MM.1S (cell line): ENCODE data around the gene DTNB.

Experiments used
- EZH2 ChIP-seq: fragments of 300-600 bp; sonication (generic); optimal IDR thresholded peaks from 2 replicates; pipeline ENCODE3; 2017; ENCODE audit warnings: low read depth, mild to moderate bottlenecking, antibody characterized with exemption, low read length, mixed read lengths
- TF ChIP-seq, protein P1 (sequence below): fragments of 300-600 bp; sonication (generic); IDR thresholded peaks from 2 replicates; pipeline ENCODE4 v1.5.1; 2016; ENCODE audit warnings: antibody characterized with exemption, low read length, mixed read lengths

DNA sequence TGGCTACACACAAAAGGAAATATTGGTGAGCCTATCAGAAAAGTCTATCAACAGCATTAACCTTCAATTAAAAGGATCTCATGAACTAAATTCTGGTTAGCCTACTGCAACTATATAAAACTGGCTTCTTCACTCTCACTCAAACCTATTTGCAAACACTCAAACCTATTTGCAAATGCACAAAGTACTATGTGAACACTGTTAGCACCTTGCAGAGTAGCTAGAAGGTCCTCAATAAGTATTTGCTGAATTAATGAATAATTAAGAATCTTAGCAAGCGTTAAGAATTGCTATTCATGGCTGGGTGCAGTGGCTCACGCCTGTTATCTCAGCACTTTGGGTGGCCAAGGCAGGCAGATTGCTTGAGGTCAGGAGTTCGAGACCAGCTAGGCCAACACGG, 150.3 kb downstream of the DTNB start:
- TF ChIP-seq, protein P1, sequence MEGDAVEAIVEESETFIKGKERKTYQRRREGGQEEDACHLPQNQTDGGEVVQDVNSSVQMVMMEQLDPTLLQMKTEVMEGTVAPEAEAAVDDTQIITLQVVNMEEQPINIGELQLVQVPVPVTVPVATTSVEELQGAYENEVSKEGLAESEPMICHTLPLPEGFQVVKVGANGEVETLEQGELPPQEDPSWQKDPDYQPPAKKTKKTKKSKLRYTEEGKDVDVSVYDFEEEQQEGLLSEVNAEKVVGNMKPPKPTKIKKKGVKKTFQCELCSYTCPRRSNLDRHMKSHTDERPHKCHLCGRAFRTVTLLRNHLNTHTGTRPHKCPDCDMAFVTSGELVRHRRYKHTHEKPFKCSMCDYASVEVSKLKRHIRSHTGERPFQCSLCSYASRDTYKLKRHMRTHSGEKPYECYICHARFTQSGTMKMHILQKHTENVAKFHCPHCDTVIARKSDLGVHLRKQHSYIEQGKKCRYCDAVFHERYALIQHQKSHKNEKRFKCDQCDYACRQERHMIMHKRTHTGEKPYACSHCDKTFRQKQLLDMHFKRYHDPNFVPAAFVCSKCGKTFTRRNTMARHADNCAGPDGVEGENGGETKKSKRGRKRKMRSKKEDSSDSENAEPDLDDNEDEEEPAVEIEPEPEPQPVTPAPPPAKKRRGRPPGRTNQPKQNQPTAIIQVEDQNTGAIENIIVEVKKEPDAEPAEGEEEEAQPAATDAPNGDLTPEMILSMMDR, result no peak
- no peak for TF ChIP-seq EZH2
